NCI-H510A (cell line): ENCODE data around the gene CLDN14.
"Not testable (repeated sequence)": the region's sequence is repeated elsewhere in the genome, so short reads cannot be mapped to it uniquely, and the experiment has no call there.

ENCODE experiments used
- DNase-seq: peaks from one replicate; lab custom pipeline; 2025; lab: John Stamatoyannopoulos, UW

The CLDN14 gene

DNA sequence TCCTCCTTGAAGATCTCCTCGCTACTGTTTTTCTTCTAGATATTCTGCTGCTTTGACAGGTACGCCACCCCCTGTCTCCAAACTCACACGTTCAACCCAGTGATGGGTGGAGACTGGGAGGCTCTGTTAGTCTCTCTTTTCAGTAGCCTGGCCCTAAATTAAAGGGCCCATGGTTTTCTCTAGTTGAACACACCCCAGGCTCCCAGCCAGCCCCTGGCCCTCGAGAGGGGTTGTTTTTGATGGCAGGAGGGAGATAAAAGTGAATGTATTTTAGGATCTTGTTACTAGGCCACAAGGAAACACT, 21.6 kb upstream of the CLDN14 start:
- DNase-seq = no peak

DNA sequence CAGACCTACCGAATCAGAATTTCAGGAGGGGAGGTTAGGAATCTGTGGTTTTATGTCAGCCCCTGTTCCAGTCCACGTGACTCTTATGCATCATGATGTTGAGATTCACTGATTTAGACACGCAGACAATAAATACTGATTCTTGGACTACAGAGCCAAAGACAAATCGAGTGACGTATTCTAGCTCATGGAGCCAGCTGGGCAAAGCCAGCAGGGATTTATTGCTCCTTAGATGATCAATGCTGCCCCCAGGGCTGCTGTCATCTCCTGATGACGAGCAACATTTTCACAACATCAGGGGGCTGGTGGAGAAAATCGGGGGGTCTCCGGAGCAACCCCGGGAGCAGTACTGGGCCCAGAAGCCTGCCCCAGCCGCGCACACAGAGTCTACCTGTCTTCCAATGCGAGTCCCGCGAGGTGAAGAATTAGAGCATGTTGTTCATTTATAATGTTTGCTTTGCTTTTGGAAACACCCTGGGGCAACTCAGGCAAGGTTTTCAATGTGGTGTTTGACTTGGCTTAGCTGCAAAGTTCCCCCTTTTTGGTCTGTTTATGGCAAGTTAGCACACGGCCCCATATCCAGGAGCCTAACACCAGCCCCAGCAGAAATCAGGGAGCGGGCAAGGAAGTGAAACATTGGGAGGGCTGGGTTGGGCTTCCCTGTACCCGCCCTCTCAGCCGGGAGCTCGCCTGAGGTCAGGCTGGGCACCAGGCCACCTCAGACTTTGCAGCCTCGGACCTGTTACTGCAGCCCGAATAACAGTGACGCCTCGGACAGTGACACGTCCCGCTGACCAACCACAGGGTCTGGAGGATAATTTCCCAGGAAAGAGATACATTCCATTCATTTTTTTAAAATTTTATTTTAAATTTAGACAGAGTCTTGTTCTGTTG, 19.9 kb upstream of the CLDN14 start:
- no peak for DNase-seq

DNA sequence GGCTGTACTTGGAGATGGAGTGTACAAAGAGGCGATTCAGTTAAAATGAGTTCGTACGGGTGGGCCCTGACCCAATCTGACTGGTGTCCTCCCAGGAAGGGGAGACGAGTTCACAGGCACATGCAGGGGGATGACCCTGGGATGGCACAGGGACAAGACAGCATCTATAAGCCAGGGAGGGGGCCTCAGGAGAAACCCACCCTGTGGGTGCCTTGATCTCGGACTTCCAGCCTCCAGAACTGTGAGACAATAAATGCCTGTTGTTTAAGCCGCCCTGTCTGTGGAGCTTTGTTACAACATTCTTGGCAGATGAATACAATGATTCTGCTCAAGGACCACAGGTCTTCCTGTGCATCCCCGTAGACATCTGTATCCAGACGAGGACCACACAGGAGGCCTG, 14.6 kb upstream of the CLDN14 start:
- DNase-seq = no peak

DNA sequence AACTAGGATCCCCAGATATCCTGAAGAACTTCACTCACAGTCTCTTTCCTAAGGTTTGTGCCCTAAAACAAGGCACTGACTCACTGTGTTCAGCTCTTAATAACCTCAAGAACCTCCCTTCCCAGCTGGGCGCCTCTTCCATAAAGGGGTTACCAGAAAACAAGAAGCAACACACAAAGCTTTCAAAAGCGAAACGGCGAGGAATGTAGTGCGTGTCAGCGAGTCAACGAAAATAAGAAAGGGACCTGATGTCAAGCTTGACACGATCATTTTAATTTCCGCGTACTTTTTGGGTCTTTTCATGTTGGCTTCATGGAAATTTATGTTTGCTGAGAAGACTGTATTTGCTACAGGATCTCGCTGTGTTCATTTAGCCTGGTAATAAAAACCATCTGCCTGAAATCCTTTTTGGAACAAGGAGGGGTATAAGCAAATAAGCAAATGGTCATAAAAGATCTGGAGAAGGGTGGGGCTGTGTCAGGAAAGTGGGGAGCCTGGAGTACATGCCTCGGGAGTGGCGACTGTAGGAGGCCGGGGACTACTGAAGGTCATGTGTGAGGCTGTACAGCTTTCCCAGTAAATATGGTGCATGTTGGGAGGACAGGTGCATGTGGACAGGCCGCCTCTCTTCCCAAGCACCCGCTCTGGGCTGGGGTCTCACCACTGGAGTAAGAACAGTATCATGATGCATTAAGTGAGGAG, 11.4 kb upstream of the CLDN14 start:
- no peak for DNase-seq

DNA sequence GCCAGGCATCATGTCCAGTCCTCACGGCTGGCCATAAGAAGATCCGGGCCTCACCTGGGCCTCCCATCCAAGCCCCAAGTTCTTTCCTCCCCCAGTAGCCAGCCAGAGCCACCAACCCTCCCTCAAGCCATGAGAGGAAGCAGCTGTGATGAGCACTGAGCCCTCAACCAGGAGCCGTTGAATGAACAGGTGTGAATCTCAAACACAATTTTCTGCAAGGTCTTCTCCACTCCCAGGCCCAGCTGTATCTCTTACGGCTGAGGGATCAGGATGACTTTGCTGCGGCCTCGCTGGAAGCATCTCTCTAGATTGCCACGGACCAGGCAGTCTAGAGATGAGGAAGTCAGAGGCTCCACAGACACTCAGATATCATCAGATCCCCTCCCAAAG, 9.8 kb upstream of the CLDN14 start:
- no peak for DNase-seq

DNA sequence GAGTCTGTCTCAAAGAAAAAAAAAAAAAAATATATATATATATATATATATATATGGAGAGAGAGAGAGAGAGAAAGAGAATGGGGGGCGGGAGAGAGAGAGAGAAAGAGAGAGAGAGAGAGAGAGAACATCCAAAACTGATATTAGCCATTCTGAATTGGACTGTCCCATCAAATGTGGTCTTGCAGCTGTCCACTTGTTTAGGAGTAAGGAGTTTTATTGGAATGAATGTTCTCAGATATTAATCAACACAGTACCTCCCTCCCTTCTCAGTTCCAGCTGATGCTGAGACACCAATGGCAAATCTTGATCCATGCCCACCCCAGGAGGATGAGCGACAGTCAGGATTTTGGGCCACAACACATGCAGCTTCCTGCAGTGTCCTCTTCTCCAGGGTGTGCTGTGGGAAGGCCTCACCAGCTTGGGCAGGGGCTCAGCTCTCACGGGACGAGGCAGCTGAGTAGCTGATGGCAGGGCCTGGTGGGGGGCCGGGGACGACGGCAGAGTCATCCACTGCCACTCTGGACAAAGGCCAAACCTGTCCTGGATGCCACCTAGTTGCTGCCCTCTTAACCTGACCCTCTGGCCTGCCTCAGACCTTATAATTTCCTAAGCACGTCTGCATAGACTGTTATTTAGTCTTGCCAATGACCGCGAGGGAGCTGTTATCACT, 9.3 kb upstream of the CLDN14 start:
- no peak for DNase-seq

DNA sequence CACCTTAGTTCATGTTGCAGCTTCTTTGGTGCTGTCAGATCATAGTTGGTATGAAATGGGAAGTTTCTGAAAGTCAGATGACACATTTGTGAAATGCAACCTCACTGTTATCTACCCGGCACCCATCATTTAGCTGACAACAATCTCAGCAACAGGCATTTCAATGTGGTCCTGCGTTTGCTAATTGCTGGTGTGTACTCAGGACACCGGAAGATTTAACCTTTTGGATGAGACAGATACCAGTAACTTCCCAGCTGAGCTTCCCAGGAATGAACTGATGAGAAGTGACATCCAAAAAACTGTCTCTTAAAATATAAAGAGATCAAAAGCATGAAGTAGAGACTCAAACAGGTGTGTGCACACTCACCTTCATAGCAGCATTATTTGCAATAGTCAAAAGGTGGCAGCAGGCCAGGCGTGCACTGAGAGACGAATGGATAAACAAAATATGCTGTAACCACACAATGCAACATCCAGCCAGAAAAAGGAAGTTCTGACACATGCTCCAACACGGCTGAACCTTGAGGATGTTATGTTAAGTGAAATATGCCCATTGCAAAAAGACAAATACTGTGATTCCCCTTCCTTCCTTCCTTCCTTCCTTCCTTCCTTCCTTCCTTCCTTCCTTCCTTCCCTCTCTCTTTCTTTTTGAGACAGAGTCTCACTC, 7.9 kb upstream of the CLDN14 start:
- no peak for DNase-seq

DNA sequence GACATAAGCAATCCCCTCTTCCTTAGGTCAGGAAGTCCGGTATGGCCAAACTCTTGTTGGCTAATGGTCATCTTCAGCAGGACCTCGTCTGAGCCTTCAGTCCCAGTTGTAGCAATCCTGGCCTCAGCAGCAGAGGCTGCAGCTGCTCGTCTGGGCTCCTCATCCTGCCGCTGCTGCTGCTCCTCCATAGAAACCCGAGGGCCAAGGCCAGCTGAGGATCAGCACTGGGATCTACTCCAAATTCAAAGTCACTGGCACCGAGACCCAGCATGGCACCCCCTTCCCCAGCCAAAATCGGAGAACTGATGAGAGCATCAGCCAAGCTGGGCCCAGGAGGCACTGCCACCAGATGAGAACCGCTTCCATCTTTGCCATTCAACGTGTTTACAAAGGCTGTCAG, 6.3 kb upstream of the CLDN14 start:
- DNase-seq = no peak

DNA sequence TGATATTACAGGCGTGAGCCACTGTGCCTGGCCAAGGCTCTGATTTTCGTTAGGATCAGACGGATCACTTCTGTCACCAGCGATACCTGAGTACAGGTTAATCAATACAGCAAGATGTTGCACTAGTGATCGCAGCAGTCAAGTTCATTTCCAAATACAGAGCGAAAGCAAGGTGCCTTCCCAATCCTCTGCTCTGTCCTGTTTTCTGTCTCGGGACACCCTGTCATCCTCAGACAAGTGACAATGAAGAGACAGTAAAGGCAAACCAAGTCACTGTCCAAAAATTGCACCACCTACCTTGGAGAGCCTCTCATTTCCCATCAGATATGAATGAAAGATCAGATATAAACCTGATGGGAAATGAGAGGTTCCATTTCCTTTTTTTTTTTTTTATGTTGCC, 5.6 kb upstream of the CLDN14 start:
- no peak for DNase-seq

DNA sequence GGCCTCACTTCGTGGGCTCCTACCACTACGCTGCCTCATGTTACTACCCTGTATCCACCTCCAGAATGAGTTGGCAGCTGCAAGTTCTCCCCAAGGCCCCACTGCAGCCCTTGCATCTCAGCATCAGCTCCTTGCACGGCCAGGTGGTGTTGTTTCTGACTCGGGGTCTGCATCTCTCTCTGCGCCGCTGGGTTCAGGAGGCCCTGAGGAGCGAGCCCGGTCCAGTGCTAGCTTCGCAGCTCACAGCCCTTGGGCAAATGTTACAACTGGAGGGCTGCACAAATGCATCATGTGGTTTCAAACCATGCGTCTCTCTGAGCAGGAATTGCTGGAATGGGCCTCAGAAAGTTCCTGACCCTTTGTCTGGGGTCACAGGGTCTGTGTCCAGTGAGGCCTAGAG, 3.2 kb upstream of the CLDN14 start:
- no peak for DNase-seq

DNA sequence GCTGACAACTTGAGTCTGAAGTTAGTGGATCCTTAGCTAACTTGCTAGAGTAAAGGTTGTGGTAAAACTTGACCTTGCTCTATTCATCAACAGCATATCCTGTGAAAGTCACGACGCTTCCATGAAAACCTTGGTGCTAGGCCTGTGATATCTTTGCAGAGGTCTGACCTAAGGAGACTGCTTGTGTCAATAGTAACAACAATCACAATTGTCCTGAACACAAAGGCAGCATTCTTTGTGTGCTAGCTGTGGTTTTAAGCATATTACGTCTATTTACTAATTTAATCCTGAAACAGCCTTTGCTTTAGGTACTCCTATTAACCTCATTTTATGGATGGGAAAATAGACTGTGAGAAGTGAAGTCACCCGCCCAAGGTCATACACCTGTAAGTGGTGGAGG, 2.8 kb upstream of the CLDN14 start:
- no peak for DNase-seq

DNA sequence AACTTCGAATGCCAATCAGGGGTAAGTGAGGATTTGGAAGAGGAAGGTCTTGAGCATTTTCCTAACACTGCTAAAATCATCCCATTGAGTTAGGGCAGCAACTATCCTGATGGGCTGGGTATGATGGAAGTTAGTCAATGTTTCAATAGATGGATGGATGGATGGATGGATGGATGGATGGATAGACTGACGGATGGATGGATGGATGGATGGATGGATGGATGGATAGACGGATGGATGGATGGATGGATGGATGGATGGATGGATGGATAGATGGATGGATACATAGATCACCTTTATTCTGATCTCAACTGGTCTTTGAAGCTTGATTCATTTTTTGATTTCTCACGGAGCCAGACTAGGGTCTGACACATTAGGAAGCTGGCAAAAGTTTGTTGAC, 2.3 kb upstream of the CLDN14 start:
- no peak for DNase-seq

DNA sequence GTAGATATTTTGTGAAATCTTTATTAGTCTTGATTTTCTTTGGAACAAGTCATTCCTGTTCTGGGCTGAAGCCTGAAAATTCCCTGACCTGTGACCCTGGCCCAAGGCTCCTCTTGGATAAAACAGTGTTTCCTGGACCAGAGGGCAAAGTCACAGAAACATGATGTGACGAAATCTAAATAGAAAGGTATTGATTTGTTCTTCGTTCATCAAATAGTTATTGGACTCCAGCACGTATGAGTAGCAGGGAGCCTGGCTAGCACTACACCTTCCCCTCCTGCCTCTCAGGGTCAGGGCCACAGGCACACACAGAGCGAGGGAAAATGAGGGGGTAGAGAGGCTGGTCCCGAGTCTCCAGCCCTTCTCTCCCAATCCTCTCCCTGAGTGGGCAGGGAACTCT, 1.7 kb upstream of the CLDN14 start:
- no peak for DNase-seq

DNA sequence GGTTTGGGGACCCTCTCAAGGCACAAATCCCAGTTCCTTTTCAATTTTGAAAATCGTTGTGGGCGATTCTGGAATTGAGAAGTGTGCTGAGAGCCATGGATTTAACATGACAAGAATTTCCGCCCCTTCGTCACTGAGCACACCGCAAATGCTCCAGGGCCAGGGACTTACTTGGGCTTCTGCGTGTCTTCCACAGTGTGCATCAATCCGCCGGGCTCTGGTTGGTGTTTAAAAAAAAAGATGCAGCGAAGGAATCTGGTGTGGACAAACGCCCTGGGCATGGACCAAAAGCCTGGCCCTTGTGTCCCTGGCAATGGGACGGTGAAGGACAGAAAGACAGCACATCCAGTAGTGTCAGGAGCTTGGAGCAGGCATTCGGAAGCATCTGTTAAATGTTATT, 696 bp upstream of the CLDN14 start:
- no peak for DNase-seq

DNA sequence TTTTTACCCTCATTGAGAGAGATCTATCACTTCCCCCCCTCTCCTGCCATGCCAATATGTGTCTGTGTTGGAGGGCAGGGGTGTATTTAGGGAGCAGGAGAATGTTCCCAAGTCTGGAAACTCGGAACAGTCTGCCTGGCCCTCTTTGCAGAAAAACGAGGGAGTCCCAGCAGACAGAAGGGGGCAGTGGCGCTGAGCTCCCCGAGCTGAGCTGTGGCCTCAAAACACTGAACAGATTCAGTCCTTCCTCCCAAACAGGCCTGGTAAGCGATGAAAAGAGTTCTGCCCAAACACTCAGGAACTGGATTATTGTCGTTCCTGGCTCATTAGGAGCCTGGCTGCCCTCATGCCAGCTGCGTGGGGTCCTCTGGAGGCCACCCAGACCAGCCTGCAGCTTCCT, 981 bp downstream of the CLDN14 start:
- DNase-seq = no peak

DNA sequence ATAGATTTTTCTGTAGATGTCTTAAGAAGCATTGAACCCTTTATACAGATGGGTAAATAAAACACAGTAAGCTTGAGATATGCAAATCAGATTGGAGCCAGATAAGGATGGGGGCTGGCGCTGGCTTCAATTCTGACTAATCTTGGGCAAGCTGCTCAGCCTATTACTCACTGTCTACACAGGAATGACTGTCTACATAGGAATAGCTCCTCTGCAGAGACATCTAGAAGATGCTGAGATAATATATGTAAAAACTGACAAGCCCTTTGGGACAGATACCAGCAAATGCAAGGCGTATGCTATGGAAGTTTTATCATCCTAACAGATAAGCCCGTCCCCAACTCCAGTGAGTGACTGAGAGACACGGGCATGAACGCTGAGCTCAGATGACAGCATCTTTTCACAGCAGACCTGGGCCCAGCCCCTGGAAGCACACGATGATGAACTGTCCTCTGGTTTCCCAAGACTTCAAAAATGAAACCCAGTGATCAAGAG, 1.7 kb downstream of the CLDN14 start:
- DNase-seq = no peak

DNA sequence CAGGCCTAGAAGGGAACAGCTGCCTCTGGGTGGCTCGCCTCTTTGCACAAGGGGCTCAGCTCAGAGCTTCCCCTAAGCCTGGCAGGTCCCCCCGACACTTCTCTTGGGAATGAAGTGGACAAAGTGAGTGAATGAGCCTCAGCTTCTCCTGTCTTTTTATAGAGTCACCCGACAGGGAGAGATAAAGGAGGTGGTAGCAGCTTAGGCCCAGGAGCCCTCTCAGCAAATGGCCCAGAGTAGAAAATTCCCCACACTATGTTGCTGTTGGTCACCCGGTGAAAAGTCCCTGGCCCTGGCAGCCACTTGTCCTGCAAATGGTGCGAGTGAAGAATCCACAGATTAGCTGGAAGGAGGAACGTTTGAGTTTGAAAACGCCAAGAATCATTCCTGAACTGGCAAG, 2.4 kb downstream of the CLDN14 start:
- no peak for DNase-seq

DNA sequence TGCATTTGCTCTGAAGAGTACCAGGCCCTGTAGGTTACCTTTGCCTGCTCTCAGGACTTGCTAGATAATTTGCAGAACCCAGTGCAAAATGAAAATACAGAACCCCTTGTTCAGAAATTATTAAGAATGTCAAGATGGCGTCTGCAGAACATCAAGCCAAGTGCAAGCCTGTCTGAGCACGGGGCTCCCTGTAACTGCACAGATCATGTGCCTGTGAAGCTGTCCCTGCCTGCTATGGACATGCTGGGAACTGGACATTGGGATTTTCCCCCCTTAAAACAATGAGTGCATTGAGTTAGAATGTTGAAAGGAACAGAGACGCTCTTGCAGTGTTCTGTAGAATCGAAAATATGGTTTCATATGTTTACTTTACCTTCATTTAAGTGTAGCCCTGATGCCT, 2.9 kb downstream of the CLDN14 start:
- DNase-seq = no peak

DNA sequence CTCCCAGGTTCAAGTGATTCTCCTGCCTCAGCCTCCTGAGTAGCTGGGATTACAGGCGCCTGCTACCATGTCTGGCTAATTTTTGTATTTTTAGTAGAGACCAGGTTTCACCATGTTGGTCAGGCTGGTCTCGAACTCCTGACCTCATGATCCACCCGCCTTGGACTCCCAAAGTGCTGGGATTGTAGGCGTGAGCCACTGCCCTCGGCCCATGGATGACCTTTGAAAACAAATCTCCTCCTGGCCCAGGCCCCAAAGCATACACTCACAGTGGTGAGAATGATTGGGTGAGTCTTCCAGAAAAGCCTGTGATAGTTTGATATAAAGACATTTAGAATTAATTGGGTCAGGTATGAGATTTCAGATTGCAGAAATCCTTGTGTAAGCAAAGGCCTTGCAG, 3.4 kb downstream of the CLDN14 start:
- DNase-seq = not testable (repeated sequence)

DNA sequence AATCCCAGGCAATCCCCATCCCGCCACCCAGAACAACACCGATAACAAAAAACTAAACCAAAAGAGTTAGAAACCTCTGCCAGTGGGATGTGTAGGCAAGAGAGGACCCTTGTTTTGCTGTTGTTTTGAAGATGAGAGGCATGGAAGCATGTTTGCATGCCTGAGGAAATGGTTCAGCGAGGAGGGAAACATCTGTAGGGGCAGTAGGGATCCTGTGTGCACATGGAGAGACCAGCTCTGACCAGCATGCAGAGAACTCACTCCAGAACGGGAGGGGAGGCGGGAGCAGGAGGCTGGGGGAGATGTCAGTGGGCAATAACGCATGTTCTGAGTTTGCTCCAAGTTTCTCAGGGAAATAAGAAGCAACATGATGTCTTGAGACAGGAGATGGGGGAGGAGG, 5.3 kb downstream of the CLDN14 start:
- no peak for DNase-seq

DNA sequence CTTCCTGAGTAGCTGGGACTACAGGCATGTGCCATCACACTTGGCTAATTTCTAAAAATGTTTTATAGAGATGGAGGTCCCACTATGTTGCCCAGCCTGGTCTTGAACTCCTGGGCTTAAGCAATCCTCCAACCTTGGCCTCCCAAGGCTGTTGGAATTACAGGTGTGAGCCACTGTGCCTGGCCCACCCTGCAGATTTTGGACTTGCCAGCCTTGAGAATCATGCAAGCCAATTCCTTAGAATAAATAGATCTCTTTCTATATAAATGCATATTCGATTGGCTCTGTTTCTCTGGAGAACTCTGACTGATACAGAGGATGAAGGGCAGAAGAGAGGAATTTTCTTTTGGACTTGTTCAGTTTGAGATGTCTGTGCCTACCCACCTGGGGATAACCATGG, 6.7 kb downstream of the CLDN14 start:
- no peak for DNase-seq

DNA sequence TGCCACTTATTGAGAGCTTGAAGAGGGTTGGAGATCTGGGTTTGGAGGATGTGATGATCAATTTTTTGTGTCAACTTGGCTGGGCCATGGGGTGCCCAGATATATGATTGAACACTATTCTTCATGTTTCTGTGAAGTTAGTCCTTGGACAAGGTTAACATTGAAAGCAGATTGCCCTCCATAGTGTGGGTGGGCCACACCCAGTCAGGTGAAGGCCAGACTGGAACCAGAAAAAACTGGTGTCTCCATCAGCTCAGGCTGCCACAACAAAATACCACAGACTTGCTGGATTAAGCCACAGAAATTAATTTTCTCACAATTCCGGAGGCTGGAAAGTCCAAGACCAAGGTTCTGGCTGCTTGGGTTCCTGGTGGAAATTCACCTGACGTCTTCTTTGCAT, 7.5 kb downstream of the CLDN14 start:
- no peak for DNase-seq
